GM12892 (cell line): ENCODE data around the gene NAXD. TPM values are rescaled to one million over a fixed set of nuclear protein-coding genes. Genes with fewer than 3 reads are reported as not detected.
"Not testable (repeated sequence)": the region's sequence is repeated elsewhere in the genome, so short reads cannot be mapped to it uniquely, and the experiment has no call there.

Experiments used
- DNase-seq: peaks from one replicate; pipeline ENCODE4 v3.0.0; 2011; ENCODE audit not compliant: insufficient read length
- FAIRE-seq: peaks from 2 replicates; lab custom pipeline; 2011; peaks lifted over from hg19 to GRCh38; lab: Jason Lieb, UNC
- POLR2A ChIP-seq: IDR thresholded peaks from 2 replicates; pipeline ENCODE4 v1.6.1; 2011; ENCODE audit warnings: low read depth, low read length, control low read depth
- POLR2AphosphoS5 ChIP-seq: IDR thresholded peaks from 2 replicates; pipeline ENCODE4 v1.6.1; 2011; ENCODE audit warnings: low read depth, low read length, control low read depth
- TAF1 ChIP-seq: IDR thresholded peaks from 2 replicates; pipeline ENCODE4 v1.6.1; 2011; ENCODE audit warnings: low read depth, mild to moderate bottlenecking, control low read depth, low read length, borderline replicate concordance
- polyA plus RNA-seq: library from polyadenylated mRNA; unstranded; fragments of >200 nt; gene quantifications from one replicate; pipeline ENCODE4 v1.2.1, GENCODE V29; 2012; ENCODE audit warnings: missing spikeins, inconsistent platforms; ENCODE audit not compliant: missing spikeins

The NAXD gene
- polyA plus RNA-seq, result 20.7 TPM

DNA sequence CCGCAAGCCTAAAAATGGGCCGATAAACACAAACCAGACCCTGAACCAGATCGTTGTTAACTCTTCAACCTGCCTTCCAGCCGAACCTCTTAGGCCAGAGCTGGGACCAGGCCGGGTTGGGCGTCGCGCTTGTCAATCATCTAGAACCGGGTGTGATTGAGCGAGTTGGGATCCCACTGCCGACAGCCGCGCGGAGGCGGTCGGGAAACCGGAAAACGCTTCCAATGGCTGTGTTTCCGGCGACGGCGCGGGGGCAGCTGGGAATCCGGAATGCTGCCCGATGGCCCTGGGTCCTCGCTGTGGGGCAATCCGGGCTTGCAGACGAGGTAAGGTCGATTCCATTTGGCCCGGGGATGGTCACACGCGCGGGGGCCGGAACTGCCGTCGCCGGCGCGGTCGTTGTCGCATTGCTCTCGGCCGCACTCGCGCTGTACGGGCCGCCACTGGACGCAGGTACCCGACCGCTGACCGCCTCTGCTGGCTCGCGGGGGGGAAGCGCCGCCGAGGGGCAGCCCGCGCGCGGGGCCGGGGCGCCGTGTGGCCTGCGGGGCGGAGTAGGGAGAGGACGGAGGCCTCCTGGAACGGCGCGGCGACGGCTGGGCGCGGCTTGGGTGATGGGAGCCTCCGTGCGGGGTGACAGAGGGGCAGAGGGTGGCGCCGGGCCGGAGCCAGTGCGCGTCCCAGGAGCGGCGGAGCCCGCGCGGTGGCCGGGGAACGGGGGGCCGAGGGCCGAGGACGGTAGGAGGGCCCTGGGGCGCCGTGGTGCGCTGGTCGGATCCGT lies at the start of gene NAXD:
TSS of gene NAXD (plus strand) at position 224 of the 781 bp plus-strand sequence. CDS start at position 281, 57 bp downstream.
- peak; percentile 98 for DNase-seq
- no peak for TF ChIP-seq TAF1
- TF ChIP-seq POLR2A, result peak; percentile 56; the same call in 1 of the 2 replicates
- peak; percentile 98 for FAIRE-seq

DNA sequence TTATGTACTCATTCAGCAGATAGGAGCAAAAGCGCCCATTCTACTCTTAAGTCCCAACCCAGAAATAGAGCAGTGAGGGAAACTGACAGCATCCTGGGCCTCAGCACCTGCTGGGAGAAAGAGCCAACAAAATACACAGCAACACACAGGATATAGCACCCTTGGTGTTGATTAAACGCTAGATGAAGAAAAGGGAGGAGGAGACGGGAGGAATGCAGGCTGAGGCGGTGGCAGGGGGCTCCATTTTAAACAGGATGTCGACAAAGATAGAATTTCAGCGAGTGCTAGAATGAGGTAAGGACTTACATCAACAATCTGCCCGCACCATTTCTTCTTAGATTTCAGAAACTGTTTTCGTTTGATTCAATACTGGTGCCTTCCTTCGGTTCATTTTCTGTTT lies 49.2 kb upstream of the NAXD start:
- no peak for DNase-seq
- TF ChIP-seq POLR2A (no peak), POLR2AphosphoS5 (no peak), TAF1 (no peak)
- no peak for FAIRE-seq

DNA sequence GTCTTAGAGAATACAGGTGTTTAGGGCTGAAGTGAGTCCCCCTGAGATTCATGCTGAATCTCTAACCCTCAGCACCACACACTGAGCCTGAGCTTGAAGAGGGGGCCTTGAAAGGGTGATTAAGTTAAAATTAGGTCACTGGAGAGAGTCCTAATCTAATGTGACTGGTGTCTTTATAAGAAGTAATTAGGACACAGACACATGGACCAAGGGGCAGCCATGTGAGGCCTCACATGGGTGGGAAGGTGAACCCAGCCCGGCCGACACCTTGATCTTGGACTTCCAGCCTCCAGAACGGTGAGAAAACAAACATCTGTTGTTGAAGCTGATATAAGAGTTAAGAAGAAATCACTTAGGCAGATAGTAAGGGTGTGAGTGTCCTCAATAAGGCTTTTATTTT lies 46.7 kb upstream of the NAXD start:
- DNase-seq, result no peak
- TF ChIP-seq POLR2A (no peak), TAF1 (no peak), POLR2AphosphoS5 (no peak)
- FAIRE-seq, result no peak

- FAIRE-seq, DNase-seq: not testable (repeated sequence)
Observed at GRCh38 chr13:110569962-110570361, 45.4 kb upstream of the NAXD start.

- FAIRE-seq (no peak), DNase-seq (no peak)
- TF ChIP-seq POLR2A (no peak), TAF1 (no peak), POLR2AphosphoS5 (no peak)
Observed at GRCh38 chr13:110570886-110571285, 44.5 kb upstream of the NAXD start.

DNA sequence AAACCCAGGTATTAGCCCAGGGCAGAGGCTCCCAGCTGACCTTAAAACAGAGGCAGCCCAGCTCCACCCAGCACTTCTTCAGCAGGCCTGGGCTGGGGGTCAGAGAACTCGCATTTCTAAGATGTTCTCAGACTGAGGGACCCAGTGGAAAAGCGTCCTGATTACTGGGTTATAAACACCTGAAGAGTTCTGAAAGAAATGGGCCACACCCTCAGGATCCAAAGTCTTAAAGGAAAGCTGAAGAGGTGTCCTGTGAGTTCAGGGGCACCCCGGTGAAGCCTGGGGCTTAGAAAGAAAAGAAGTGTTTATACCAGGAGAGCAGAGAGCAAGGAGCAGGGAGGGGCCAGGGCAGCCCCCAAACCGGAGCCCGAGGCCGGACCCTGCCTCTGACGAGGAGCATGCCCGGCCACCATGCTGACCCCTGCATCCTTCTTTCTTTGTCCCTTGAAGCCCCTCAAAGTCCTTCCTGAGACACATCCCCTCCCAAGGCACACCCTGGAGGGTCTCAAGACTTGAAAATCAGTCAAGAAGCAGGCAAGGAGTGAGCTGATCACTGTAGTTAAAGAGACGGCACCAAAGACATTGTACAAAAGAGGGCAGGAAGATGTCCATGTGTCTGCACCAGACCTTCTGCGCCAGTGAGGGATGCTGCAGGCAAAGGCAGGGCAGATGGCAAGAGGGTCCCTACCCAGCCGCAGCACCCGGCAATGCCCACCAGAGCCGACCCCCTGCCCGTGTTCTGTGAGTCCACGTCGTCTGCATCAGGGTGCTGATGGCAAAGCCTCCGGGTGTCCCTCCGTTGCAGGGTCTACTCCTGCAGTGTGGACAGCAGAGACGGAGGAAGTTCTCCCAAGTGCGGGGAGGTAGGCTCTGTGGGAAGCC lies 43.2 kb upstream of the NAXD start:
- no peak for FAIRE-seq
- no peak for DNase-seq
- TF ChIP-seq TAF1, result no peak
- no peak for TF ChIP-seq POLR2A
- no peak for TF ChIP-seq POLR2AphosphoS5

- DNase-seq (no peak), FAIRE-seq (no peak)
- TF ChIP-seq TAF1 (no peak), POLR2A (no peak), POLR2AphosphoS5 (no peak)
Observed at GRCh38 chr13:110572778-110573118, 42.6 kb upstream of the NAXD start.

GRCh38 chr13:110574161-110574560 lies 41.2 kb upstream of the NAXD start:
- DNase-seq, result no peak
- FAIRE-seq, result peak; percentile 44
- no peak for TF ChIP-seq TAF1
- no peak for TF ChIP-seq POLR2AphosphoS5
- TF ChIP-seq POLR2A, result no peak

DNA sequence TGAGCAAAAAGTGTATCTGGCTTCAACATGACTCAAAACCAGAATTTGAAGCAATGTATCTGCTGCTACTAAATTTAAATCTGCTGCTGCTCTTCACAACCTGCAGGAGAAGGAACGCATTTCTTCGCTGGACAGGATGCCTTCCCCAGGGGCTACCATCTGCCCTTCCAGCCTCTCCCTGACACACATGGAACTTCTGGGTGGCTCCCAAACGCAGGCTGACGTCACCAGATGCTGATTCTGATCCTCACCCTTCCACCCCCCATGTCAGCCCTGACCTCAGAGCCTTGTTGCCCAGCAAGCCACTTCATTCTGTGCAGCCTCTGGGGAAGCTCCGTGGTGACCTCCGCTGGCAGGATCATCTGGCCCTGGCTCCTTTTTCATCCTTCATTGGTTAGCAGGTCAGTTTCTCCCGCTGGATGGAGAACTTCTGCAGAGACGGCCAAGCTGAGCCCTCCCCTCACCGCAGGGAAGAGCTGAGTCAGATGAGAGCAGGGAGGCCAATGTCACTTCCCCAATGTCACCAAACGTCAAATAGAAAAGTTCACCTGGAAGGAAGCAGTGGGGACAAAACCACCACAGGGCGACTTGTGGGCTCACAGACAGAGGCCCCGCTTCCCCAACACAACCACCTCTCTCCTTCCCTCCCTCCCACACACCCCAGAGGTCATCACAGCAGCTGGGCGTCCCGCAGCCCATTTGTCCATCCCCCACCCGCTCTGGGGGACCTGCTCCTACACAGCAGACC lies 39.8 kb upstream of the NAXD start:
- peak; percentile 97 for FAIRE-seq

GRCh38 chr13:110576070-110576394 lies 39.3 kb upstream of the NAXD start:
- no peak for TF ChIP-seq POLR2AphosphoS5
- no peak for TF ChIP-seq POLR2A
- no peak for TF ChIP-seq TAF1
- no peak for DNase-seq
- FAIRE-seq, result no peak

More for the DNA sequence above, 39.8 kb upstream of the NAXD start:
- DNase-seq, result peak; percentile 59
- TF ChIP-seq POLR2AphosphoS5, result 0 out of 2 replicates have a peak, but pooled peaks have one; percentile 22
- TF ChIP-seq TAF1, result no peak
- TF ChIP-seq POLR2A, result peak; percentile 34; the same call in 1 of the 2 replicates

DNA sequence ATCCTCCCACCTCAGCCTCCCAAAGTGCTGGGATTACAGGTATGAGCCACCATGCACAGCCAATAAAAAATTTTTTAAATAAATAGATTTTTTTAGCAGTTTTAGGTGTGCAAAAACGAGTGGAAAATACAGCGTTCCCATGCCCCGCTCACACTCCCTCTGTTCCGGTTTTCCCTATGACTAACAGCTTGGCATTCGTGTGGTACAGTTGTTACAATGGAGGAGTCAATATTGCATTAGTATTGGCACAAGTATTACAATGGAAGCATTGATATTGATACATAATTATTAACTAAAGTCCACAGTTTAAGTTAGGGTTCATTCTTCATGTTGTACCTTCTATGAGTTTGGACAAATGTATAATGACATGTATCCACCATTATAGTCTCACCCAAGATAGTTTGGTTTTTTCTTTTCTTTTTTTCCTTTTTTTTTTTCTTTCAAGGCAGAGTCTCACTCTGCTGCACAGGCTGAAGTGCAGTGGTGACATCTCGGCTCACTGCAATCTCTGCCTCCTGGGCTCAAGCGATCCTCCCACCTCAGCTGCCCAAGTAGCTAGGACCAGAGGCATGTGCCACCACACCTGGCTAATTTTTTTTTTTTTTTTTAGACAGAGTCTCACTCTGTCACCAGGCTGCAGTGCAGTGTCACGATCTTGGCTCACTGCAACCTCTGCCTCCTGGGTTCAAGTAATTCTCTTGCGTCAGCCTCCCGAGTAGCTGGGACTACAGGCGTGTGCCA lies 38.4 kb upstream of the NAXD start:
- DNase-seq (no peak), FAIRE-seq (no peak)

More for the DNA sequence above, 38.4 kb upstream of the NAXD start:
- TF ChIP-seq TAF1, result no peak
- no peak for TF ChIP-seq POLR2A
- TF ChIP-seq POLR2AphosphoS5, result no peak
